ENCODE measurements around the gene ALDOB.

Gene ALDOB

DNA sequence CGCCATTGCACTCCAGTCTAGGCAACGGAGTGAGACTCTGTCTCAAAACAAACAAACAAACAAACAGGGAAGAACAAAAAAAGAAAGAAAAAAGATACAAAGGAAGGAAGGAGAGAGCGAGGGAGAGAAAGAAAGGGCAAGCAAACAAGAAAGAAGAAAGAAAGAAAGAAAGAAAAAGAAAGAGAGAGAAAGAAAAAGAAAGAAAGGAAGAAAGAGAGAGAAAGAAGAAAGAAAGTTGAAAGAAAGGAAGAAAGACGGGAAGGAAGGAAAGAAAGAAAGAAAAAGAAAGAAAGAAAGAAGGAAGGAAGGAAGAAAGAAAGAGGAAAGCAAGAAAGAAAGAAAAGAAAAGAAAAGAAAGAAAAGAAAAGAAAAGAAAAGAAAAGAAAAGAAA, 13.1 kb upstream of the ALDOB start:
- no peaks in the 10 kb centered on the region for H3K27me3 ChIP-seq
- H3K27ac ChIP-seq: no peak overlapping the region
- no peaks in the 10 kb centered on the region for H3K36me3 ChIP-seq
- no peak overlapping the region for H3K9ac ChIP-seq
- H3K9me3 ChIP-seq (replicated peaks in 1 of 11): peaks cover 21 to 33% (median 28%) of the 10 kb centered on the region in 11 experiments
- H3K4me3 ChIP-seq: no peak overlapping the region
- no peak overlapping the region for H3K4me2 ChIP-seq
- H3K4me1 ChIP-seq: no peaks in the 10 kb centered on the region
- H4K20me1 ChIP-seq: no peaks in the 10 kb centered on the region
- no peak for TF ChIP-seq Cebpa-rat (IDR thresholded peaks at IDR 0.05)

DNA sequence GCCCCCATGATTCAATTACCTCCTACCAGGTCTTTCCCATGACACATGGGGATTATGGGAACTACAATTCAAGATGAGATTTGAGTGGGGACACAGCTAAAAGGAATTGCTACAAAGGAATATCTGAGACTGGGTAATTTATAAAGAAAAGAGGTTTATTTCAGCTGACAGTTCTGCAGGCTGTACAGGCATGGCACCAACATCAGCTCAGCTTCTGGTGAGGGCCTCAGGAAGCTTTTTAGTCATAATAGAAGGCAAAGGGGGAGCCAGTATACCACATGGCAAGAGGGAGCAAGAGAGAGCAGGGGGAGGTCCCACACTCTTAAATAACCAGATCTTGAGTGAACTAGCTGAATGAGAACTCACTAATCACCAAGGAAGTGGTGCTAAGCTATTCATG, 11.2 kb upstream of the ALDOB start:
- H3K4me1 ChIP-seq: no peaks in the 10 kb centered on the region
- peaks cover 3 to 14% (median 8%) of the 10 kb centered on the region in 11 experiments for H3K9me3 ChIP-seq (replicated peaks in 1 of 11)
- no peaks in the 10 kb centered on the region for H4K20me1 ChIP-seq
- no peaks in the 10 kb centered on the region for H3K36me3 ChIP-seq
- H3K4me3 ChIP-seq: no peak overlapping the region
- no peaks in the 10 kb centered on the region for H3K27me3 ChIP-seq
- H3K9ac ChIP-seq: no peak overlapping the region
- TF ChIP-seq Cebpa-rat (IDR thresholded peaks at IDR 0.05): no peak
- no peak overlapping the region for H3K4me2 ChIP-seq
- no peak overlapping the region for H3K27ac ChIP-seq

DNA sequence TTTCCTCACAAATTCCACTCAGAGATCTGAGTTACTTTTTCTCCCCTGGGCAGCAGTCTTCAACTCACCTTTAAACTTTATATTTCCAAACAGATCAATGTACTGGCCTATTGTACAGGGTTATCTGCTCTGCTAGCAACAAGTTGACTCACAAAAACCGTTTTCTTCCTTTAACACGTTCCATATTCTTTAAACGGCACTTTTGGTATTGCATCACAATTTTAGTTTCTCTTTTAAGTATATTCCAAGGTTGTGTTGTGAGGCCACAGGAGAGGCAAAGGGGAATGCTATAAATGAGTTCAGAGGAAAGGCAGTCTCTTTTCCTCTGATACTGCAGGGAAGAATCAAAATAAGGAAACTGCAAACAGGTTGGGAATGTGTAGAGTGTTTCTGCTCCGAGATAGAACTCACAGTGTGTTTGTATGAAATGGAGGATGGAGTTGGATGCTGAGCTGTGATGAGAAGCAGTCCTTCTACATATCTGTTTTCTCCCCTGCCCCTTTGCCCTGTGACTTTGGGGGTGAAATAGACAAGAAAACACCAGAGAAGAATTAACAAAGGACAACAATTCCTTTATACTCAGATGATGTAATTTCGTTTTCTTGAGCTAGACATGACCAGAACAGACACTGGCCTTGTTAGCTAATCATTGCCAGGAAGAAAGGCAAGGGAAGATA, 9.9 kb upstream of the ALDOB start:
- Histone ChIP-seq H3K9ac (no peak overlapping the region), H3K36me3 (no peaks in the 10 kb centered on the region), H4K20me1 (no peaks in the 10 kb centered on the region), H3K4me3 (no peak overlapping the region), H3K4me1 (peaks cover 0 to 6% (median 5%) of the 10 kb centered on the region in 10 experiments; a peak in 7 of 20 replicates), H3K4me2 (no peak overlapping the region), H3K9me3 (replicated peaks in 1 of 11) (peaks cover 0 to 6% (median 0%) of the 10 kb centered on the region in 11 experiments; a peak in 5 of 22 replicates), H3K27me3 (no peaks in the 10 kb centered on the region), H3K27ac (no peak overlapping the region)
- peak in 3 of 11 experiments; percentile 11 to 43 (median 39); a peak in 2 of 22 replicates for TF ChIP-seq Cebpa-rat (IDR thresholded peaks at IDR 0.05)

DNA sequence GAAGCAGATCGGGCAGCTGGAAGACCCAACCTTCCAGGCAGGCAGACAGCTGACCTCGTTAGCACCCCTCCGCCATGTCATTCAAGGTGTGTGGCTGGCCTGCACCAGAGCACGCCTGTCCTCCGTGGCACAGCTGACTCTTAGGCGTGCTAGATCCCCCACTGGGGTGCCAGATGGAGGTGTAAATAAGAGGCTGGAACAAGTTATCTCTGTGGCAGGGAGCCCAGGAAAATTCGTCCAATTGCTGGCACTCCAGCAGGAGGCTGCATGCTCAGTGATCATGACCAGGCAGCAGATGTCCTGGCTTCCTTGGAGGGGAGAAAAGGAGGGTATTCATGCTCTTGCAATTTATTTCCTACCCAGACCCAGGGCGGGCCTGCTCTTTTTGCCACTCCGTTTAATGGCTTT, 7.8 kb upstream of the ALDOB start:
- no peak overlapping the region for H3K9ac ChIP-seq
- H3K4me3 ChIP-seq: no peak overlapping the region
- H3K4me2 ChIP-seq: no peak overlapping the region
- TF ChIP-seq Cebpa-rat (IDR thresholded peaks at IDR 0.05): no peak
- no peaks in the 10 kb centered on the region for H3K9me3 ChIP-seq (replicated peaks in 1 of 11)
- peaks cover 0 to 10% (median 6%) of the 10 kb centered on the region in 10 experiments; a peak in 7 of 20 replicates for H3K4me1 ChIP-seq
- H3K27me3 ChIP-seq: no peaks in the 10 kb centered on the region
- no peaks in the 10 kb centered on the region for H3K36me3 ChIP-seq
- H3K27ac ChIP-seq: no peak overlapping the region
- no peaks in the 10 kb centered on the region for H4K20me1 ChIP-seq

DNA sequence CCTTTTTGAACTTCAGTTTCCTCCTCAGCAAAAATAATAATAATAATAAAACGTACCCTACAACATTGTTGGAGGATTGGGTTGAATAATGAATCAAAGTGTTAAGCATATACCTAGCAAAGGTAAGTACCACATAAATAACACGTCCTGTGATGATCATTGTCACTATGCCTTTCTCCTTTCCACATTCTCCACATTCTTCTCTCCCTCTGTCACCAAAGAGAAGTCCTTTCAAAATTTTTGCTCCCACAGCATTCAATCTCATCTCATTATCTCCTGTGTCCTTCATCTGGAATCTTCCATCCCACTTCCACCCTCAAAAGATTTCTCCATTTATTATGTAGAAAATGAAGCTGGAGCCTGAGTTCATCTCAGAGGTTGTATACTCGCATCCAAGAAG, 7.2 kb upstream of the ALDOB start:
- no peak for TF ChIP-seq Cebpa-rat (IDR thresholded peaks at IDR 0.05)
- H3K36me3 ChIP-seq: no peaks in the 10 kb centered on the region
- H3K4me1 ChIP-seq: peaks cover 0 to 10% (median 6%) of the 10 kb centered on the region in 10 experiments; a peak in 7 of 20 replicates
- H3K27me3 ChIP-seq: no peaks in the 10 kb centered on the region
- H3K27ac ChIP-seq: no peak overlapping the region
- no peak overlapping the region for H3K4me2 ChIP-seq
- no peaks in the 10 kb centered on the region for H4K20me1 ChIP-seq
- no peak overlapping the region for H3K9ac ChIP-seq
- no peak overlapping the region for H3K4me3 ChIP-seq
- H3K9me3 ChIP-seq (replicated peaks in 1 of 11): no peaks in the 10 kb centered on the region

DNA sequence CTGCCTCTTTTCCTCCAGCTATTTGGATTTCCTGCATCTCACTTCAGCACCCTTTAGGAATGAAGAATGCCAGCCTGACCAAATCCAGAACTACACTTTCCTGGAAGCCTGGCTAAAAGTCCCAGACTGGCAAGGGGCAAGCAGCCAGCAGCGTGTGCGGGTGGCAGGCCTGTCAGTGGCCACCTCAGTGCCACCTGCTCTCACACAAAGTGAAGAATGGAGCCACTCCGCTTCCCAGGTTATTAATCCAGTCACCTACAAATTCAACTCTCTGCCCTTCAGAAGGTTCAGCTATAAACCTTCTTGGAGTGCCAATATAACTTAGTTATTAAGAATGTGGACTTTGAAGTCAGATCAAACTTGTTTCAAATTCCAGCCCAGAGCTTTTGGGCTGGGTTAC, 6.7 kb upstream of the ALDOB start:
- no peak overlapping the region for H3K4me2 ChIP-seq
- TF ChIP-seq Cebpa-rat (IDR thresholded peaks at IDR 0.05): no peak
- H3K27ac ChIP-seq: no peak overlapping the region
- no peak overlapping the region for H3K4me3 ChIP-seq
- H3K9ac ChIP-seq: no peak overlapping the region
- no peaks in the 10 kb centered on the region for H3K36me3 ChIP-seq
- H4K20me1 ChIP-seq: no peaks in the 10 kb centered on the region
- peaks cover 0 to 10% (median 6%) of the 10 kb centered on the region in 10 experiments; a peak in 7 of 20 replicates for H3K4me1 ChIP-seq
- no peaks in the 10 kb centered on the region for H3K9me3 ChIP-seq (replicated peaks in 1 of 11)
- no peaks in the 10 kb centered on the region for H3K27me3 ChIP-seq

DNA sequence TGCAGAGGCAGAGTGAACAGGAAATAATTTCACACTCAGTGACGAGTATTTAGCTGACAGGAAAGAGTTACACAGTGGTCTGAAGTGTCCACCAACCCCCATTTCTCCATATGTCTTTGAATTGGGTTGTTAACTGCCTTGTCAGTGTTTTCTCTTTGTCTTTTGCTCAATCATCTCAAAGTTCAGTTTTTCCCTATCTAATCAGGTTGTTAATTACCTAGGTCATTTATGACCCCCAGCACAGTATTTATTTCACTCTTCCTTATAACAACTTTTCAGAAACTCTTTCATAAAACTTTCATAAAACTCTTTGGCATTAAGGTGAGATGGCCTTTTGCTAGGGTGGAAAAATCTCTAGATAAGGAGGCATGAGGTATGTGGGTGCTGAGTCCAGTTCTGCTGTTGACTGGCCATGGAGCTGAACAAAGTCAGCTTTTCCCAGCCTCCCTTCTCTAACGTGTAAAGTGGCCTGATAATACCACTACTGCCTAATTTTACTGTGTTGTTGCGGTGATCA, 5.2 kb upstream of the ALDOB start:
- no peak overlapping the region for H3K9ac ChIP-seq
- no peak for TF ChIP-seq Cebpa-rat (IDR thresholded peaks at IDR 0.05)

DNA sequence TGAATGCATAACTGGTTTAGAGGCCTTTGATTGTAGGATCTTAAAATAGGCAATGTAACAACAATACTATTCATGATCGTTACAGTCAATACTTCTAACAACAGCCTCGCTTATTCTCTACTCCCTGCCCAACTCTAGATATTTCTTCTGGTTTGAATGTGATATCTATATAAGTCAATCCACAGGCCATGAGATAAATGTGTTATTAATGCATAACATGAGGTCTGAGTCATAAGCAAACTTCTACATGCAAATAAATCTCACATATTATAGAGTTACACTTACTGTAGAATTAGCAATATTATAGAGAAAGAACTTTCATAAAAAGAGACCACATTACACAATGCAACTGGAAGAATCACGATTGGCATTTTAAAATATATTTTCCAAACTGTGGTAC, 2.9 kb upstream of the ALDOB start:
- H3K27me3 ChIP-seq: no peaks in the 10 kb centered on the region
- H3K4me1 ChIP-seq: peaks cover 0 to 10% (median 6%) of the 10 kb centered on the region in 10 experiments; a peak in 8 of 20 replicates
- no peaks in the 10 kb centered on the region for H3K36me3 ChIP-seq
- no peak for TF ChIP-seq Cebpa-rat (IDR thresholded peaks at IDR 0.05)
- H4K20me1 ChIP-seq: no peaks in the 10 kb centered on the region
- no peak overlapping the region for H3K4me3 ChIP-seq
- no peaks in the 10 kb centered on the region for H3K9me3 ChIP-seq (replicated peaks in 1 of 11)
- H3K4me2 ChIP-seq: no peak overlapping the region
- no peak overlapping the region for H3K9ac ChIP-seq
- no peak overlapping the region for H3K27ac ChIP-seq

More for the DNA sequence above, 5.2 kb upstream of the ALDOB start:
- Histone ChIP-seq H3K4me2 (peak overlapping the region in 6 of 11 experiments; percentile 18 to 50 (median 32); a peak in 7 of 22 replicates), H3K4me1 (peaks cover 0 to 10% (median 6%) of the 10 kb centered on the region in 10 experiments; a peak in 7 of 20 replicates), H3K4me3 (no peak overlapping the region), H3K9me3 (replicated peaks in 1 of 11) (no peaks in the 10 kb centered on the region), H3K27ac (peak overlapping the region in 3 of 11 experiments; percentile 1 to 9 (median 7); a peak in 3 of 22 replicates), H3K36me3 (no peaks in the 10 kb centered on the region), H4K20me1 (no peaks in the 10 kb centered on the region), H3K27me3 (no peaks in the 10 kb centered on the region)

DNA sequence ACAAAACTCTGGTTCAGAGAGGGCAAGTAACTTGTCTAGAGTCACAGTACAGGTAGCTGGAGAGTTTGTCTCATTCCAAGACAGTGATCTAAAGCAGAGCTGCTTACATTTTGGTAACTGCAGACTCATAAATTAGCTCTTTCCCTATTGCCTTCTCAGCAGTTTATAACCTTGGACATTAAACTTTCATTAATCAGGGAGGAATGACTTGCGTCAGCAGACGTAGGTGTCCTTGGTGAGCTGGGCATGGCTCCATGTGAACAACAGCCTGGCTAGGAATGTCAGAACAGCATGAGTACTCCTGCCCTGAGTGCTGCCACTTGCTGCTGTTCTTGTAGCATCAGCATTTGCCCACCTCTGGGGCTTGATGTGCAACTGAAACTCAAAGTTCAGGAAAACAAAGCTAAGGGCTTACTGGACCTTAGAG, 2.2 kb upstream of the ALDOB start:
- Histone ChIP-seq H3K4me1 (peaks cover 0 to 10% (median 6%) of the 10 kb centered on the region in 10 experiments; a peak in 8 of 20 replicates), H3K27me3 (no peaks in the 10 kb centered on the region), H3K36me3 (no peaks in the 10 kb centered on the region), H4K20me1 (no peaks in the 10 kb centered on the region), H3K9me3 (replicated peaks in 1 of 11) (no peaks in the 10 kb centered on the region), H3K4me3 (no peak overlapping the region), H3K27ac (no peak overlapping the region), H3K4me2 (no peak overlapping the region), H3K9ac (no peak overlapping the region)
- TF ChIP-seq Cebpa-rat (IDR thresholded peaks at IDR 0.05): no peak

DNA sequence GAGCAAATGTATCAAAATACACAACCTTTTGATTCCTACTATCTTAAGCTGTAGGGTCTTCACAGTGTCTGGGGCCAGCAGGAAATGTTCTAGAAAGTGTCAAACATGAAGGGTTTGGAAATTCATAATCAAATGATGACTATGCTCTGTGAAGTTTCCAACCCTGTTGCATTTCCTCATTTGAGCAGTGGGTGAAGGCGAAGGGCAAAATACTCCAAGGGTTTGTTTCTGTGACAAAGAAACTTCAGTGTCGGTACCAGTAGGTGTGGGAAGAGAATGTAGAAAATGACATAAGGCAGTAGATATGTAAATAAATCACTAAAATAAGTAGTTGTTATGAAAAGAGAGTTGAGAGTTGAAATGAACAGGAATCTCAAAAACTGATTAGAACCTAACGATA, 576 bp downstream of the ALDOB start:
- H3K9ac ChIP-seq: no peak overlapping the region
- TF ChIP-seq Cebpa-rat (IDR thresholded peaks at IDR 0.05): no peak
- H3K27ac ChIP-seq: no peak overlapping the region
- no peaks in the 10 kb centered on the region for H4K20me1 ChIP-seq
- H3K9me3 ChIP-seq (replicated peaks in 1 of 11): no peaks in the 10 kb centered on the region
- H3K4me2 ChIP-seq: no peak overlapping the region
- no peaks in the 10 kb centered on the region for H3K27me3 ChIP-seq
- no peaks in the 10 kb centered on the region; a peak in 1 of 20 replicates for H3K4me1 ChIP-seq
- no peaks in the 10 kb centered on the region for H3K36me3 ChIP-seq
- no peak overlapping the region for H3K4me3 ChIP-seq
